ENCODE data around the gene SGTB.
"Not testable (repeated sequence)": the region's sequence is repeated elsewhere in the genome, so short reads cannot be mapped to it uniquely, and the experiment has no call there.

The SGTB gene

GRCh38 chr5:65750938-65751337 lies 29.0 kb upstream of the SGTB start:
- TF ChIP-seq JUND (IDR thresholded peaks at IDR 0.05; ENCODE audit: low read depth) = no peak
- DNase-seq (ENCODE audit: low read depth in 1 of 2, low spot score in 1 of 2) = no peak
- in situ Hi-C loops (cut with HindIII; ENCODE audit: low pct_unique_long_range_greater_than_20kb, low sequenced_read_pairs) = no loop called here

- TF ChIP-seq JUND (IDR thresholded peaks at IDR 0.05; ENCODE audit: low read depth) = no peak
- peak in 1 of 2 experiments; percentile 30 for DNase-seq (ENCODE audit: low read depth in 1 of 2, low spot score in 1 of 2)
- in situ Hi-C loops (cut with HindIII; ENCODE audit: low pct_unique_long_range_greater_than_20kb, low sequenced_read_pairs) = no loop called here
These were observed 28.0 kb upstream of the SGTB start for GRCh38 chr5:65749956-65750355.

- no peak for DNase-seq (ENCODE audit: low read depth in 1 of 2, low spot score in 1 of 2)
- in situ Hi-C loops (cut with HindIII; ENCODE audit: low pct_unique_long_range_greater_than_20kb, low sequenced_read_pairs) = no loop called here
- no peak for TF ChIP-seq JUND (IDR thresholded peaks at IDR 0.05; ENCODE audit: low read depth)
These were observed 27.4 kb upstream of the SGTB start for GRCh38 chr5:65749221-65749844.

- in situ Hi-C loops (cut with HindIII; ENCODE audit: low pct_unique_long_range_greater_than_20kb, low sequenced_read_pairs) = no loop called here
- TF ChIP-seq JUND (IDR thresholded peaks at IDR 0.05; ENCODE audit: low read depth) = no peak
- DNase-seq (ENCODE audit: low read depth in 1 of 2, low spot score in 1 of 2) = peak; percentile 16 to 65
These were observed 20.8 kb upstream of the SGTB start for GRCh38 chr5:65742565-65743231.

- in situ Hi-C loops (cut with HindIII; ENCODE audit: low pct_unique_long_range_greater_than_20kb, low sequenced_read_pairs) = no loop called here
- DNase-seq (ENCODE audit: low read depth in 1 of 2, low spot score in 1 of 2) = no peak
- no peak for TF ChIP-seq JUND (IDR thresholded peaks at IDR 0.05; ENCODE audit: low read depth)
These were observed 17.3 kb upstream of the SGTB start for GRCh38 chr5:65739162-65739561.

GRCh38 chr5:65738305-65738704 lies 16.4 kb upstream of the SGTB start:
- no peak for TF ChIP-seq JUND (IDR thresholded peaks at IDR 0.05; ENCODE audit: low read depth)
- no peak for DNase-seq (ENCODE audit: low read depth in 1 of 2, low spot score in 1 of 2)
- in situ Hi-C loops (cut with HindIII; ENCODE audit: low pct_unique_long_range_greater_than_20kb, low sequenced_read_pairs) = no loop called here

- in situ Hi-C loops (cut with HindIII; ENCODE audit: low pct_unique_long_range_greater_than_20kb, low sequenced_read_pairs) = no loop called here
- DNase-seq (ENCODE audit: low read depth in 1 of 2, low spot score in 1 of 2) = no peak
- TF ChIP-seq JUND (IDR thresholded peaks at IDR 0.05; ENCODE audit: low read depth) = no peak
These were observed 15.9 kb upstream of the SGTB start for GRCh38 chr5:65737842-65738241.

GRCh38 chr5:65736011-65736410 lies 14.1 kb upstream of the SGTB start:
- TF ChIP-seq JUND (IDR thresholded peaks at IDR 0.05; ENCODE audit: low read depth) = no peak
- in situ Hi-C loops (cut with HindIII; ENCODE audit: low pct_unique_long_range_greater_than_20kb, low sequenced_read_pairs) = no loop called here
- no peak for DNase-seq (ENCODE audit: low read depth in 1 of 2, low spot score in 1 of 2)

GRCh38 chr5:65734921-65735320 lies 13.0 kb upstream of the SGTB start:
- no peak for DNase-seq (ENCODE audit: low read depth in 1 of 2, low spot score in 1 of 2)
- in situ Hi-C loops (cut with HindIII; ENCODE audit: low pct_unique_long_range_greater_than_20kb, low sequenced_read_pairs) = no loop called here
- TF ChIP-seq JUND (IDR thresholded peaks at IDR 0.05; ENCODE audit: low read depth) = no peak

GRCh38 chr5:65734196-65734775 lies 12.4 kb upstream of the SGTB start:
- in situ Hi-C loops (cut with HindIII; ENCODE audit: low pct_unique_long_range_greater_than_20kb, low sequenced_read_pairs); DNase-seq (ENCODE audit: low read depth in 1 of 2, low spot score in 1 of 2): not testable (repeated sequence)

- DNase-seq (ENCODE audit: low read depth in 1 of 2, low spot score in 1 of 2); in situ Hi-C loops (cut with HindIII; ENCODE audit: low pct_unique_long_range_greater_than_20kb, low sequenced_read_pairs): not testable (repeated sequence)
These were observed 10.1 kb upstream of the SGTB start for GRCh38 chr5:65732046-65732445.

- no peak for DNase-seq (ENCODE audit: low read depth in 1 of 2, low spot score in 1 of 2)
- TF ChIP-seq JUND (IDR thresholded peaks at IDR 0.05; ENCODE audit: low read depth) = no peak
- in situ Hi-C loops (cut with HindIII; ENCODE audit: low pct_unique_long_range_greater_than_20kb, low sequenced_read_pairs) = no loop called here
These were observed 9.0 kb upstream of the SGTB start for GRCh38 chr5:65730910-65731309.

- TF ChIP-seq JUND (IDR thresholded peaks at IDR 0.05; ENCODE audit: low read depth) = no peak
- DNase-seq (ENCODE audit: low read depth in 1 of 2, low spot score in 1 of 2) = no peak
- in situ Hi-C loops (cut with HindIII; ENCODE audit: low pct_unique_long_range_greater_than_20kb, low sequenced_read_pairs) = no loop called here
These were observed 6.3 kb upstream of the SGTB start for GRCh38 chr5:65728218-65728617.
